ENCODE results near the gene SUGT1. TPM values are rescaled to one million over a fixed set of nuclear protein-coding genes. Genes with fewer than 3 reads are reported as not detected.
"Not testable (repeated sequence)": the region's sequence is repeated elsewhere in the genome, so short reads cannot be mapped to it uniquely, and the experiment has no call there.

Gene SUGT1
- polyA plus RNA-seq, 1 donor from 2014 or later: 57.5 TPM

DNA sequence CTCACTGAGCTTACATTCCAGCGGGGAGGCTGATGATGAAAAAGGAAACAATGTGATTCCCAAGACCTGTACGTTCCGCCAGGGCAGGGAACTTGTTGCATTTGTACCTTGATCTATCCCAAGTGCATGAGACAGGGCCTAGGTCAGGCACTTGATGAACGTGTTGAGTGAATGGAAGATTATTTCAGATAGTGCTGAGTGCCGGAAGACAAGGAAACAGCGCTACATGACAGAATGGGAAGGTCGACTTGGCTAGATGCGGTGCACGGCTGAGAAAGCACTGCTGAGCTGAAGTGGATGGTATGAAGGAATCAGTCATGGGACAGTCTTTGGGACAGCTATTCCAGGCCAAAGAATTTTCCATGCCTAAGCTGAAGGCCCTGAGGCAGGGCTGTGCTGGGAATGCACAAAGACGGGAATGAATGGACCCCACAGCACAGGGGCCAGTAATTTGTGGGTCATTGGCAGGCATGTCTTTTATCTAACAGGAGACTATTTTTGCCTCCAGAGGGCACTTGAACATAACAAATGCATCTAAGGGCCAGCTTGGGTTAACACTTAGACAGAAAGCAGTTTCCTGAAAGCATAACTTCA, 43.5 kb upstream of the SUGT1 start:
- TF ChIP-seq SMC3 (conservative IDR thresholded peaks at IDR 0.05; ENCODE audit: poor library complexity): peak; percentile 73
- TF ChIP-seq CTCF (IDR thresholded peaks at IDR 0.05; ENCODE audit: poor library complexity, severe bottlenecking): peak; percentile 66
- TF ChIP-seq RAD21 (conservative IDR thresholded peaks at IDR 0.05): peak; percentile 67
- H3K36me3 ChIP-seq (ENCODE audit: insufficient read depth, low read length); H3K9me3 ChIP-seq (ENCODE audit: low read length); H2AFZ ChIP-seq (ENCODE audit: low read depth, low read length); H3K79me2 ChIP-seq (replicated peaks; ENCODE audit: insufficient read depth, low read length); H3K27ac ChIP-seq (ENCODE audit: low read length); H3K9ac ChIP-seq (ENCODE audit: low read length); H3K4me2 ChIP-seq (ENCODE audit: low read length); H4K20me1 ChIP-seq (ENCODE audit: insufficient read depth); H3F3A ChIP-seq (ENCODE audit: insufficient read depth, low read length, poor library complexity, severe bottlenecking); H3K9me2 ChIP-seq (ENCODE audit: insufficient read depth, low read length); H3K27me3 ChIP-seq (ENCODE audit: insufficient read depth, low read depth, low read length); H3K4me3 ChIP-seq (ENCODE audit: low read length): not testable (repeated sequence)

DNA sequence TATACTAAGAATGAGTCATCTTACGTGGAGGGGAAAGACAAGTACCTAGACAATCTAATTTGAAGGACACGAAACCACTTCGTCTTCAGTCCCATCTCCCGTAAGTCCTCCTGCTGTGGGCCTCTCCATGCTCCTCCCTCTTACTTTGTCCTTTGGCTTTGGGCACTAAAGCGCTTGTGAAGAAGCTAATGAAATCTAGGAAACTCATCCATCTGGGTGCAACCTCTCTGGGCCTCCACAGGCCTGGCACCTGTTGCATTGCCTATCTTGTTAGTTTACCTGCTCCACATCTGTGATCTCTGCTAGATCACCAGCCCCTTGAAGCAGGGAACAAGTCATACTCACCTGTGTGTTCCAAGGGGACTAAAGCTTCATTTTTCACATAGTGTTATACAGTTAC, 42.5 kb upstream of the SUGT1 start:
- H2AFZ ChIP-seq (ENCODE audit: low read depth, low read length); H3K27ac ChIP-seq (ENCODE audit: low read length); H3K4me2 ChIP-seq (ENCODE audit: low read length); H4K20me1 ChIP-seq (ENCODE audit: insufficient read depth); H3K4me3 ChIP-seq (ENCODE audit: low read length); H3K9me3 ChIP-seq (ENCODE audit: low read length); H3K9ac ChIP-seq (ENCODE audit: low read length); H3K36me3 ChIP-seq (ENCODE audit: insufficient read depth, low read length); H3F3A ChIP-seq (ENCODE audit: insufficient read depth, low read length, poor library complexity, severe bottlenecking); H3K27me3 ChIP-seq (ENCODE audit: insufficient read depth, low read depth, low read length); H3K9me2 ChIP-seq (ENCODE audit: insufficient read depth, low read length); H3K79me2 ChIP-seq (replicated peaks; ENCODE audit: insufficient read depth, low read length): not testable (repeated sequence)

GRCh38 chr13:52615134-52615801, 37.4 kb upstream of the SUGT1 start:
- no peak for TF ChIP-seq EP300 (conservative IDR thresholded peaks at IDR 0.05; ENCODE audit: poor library complexity, severe bottlenecking)
- TF ChIP-seq MXI1 (conservative IDR thresholded peaks at IDR 0.05; ENCODE audit: poor library complexity, severe bottlenecking): no peak
- TF ChIP-seq REST (IDR thresholded peaks at IDR 0.05; ENCODE audit: borderline replicate concordance): no peak
- TF ChIP-seq CTCF (IDR thresholded peaks at IDR 0.05; ENCODE audit: poor library complexity, severe bottlenecking): no peak
- TF ChIP-seq TAF1 (IDR thresholded peaks at IDR 0.05; ENCODE audit: low read depth): no peak
- no peak for TF ChIP-seq SMC3 (conservative IDR thresholded peaks at IDR 0.05; ENCODE audit: poor library complexity)
- no peak for TF ChIP-seq POLR2AphosphoS5 (IDR thresholded peaks at IDR 0.05)
- no peak for TF ChIP-seq RAD21 (conservative IDR thresholded peaks at IDR 0.05)
- TF ChIP-seq EZH2 (IDR thresholded peaks at IDR 0.05; ENCODE audit: borderline replicate concordance, insufficient read depth, low read length, poor library complexity, severe bottlenecking): no peak
- no peaks in the 10 kb centered on the region for H4K20me1 ChIP-seq (ENCODE audit: insufficient read depth)
- no peak overlapping the region for H3K9ac ChIP-seq (ENCODE audit: low read length)
- no peak overlapping the region for H3K4me2 ChIP-seq (ENCODE audit: low read length)
- no peaks in the 10 kb centered on the region for H3K9me3 ChIP-seq (ENCODE audit: low read length)
- peaks cover 7% of the 10 kb centered on the region for H3F3A ChIP-seq (ENCODE audit: insufficient read depth, low read length, poor library complexity, severe bottlenecking)
- no peak overlapping the region for H3K4me3 ChIP-seq (ENCODE audit: low read length)
- no peak overlapping the region for H3K27ac ChIP-seq (ENCODE audit: low read length)
- H3K36me3 ChIP-seq (ENCODE audit: insufficient read depth, low read length): no peaks in the 10 kb centered on the region
- H3K27me3 ChIP-seq (ENCODE audit: insufficient read depth, low read depth, low read length): no peaks in the 10 kb centered on the region
- no peaks in the 10 kb centered on the region for H3K9me2 ChIP-seq (ENCODE audit: insufficient read depth, low read length)
- H2AFZ ChIP-seq (ENCODE audit: low read depth, low read length): no peak overlapping the region
- H3K79me2 ChIP-seq (replicated peaks; ENCODE audit: insufficient read depth, low read length): peaks cover 6% of the 10 kb centered on the region

Measured in neural cell (in vitro differentiated cells).